GM18519 (cell line): ENCODE measurements around the gene ST8SIA5.

Experiments
- ATAC-seq: cut with Tn5 transposase; IDR thresholded peaks from one replicate; pipeline ENCODE4 v1.9.1; 2021; ENCODE audit warnings: mild to moderate bottlenecking, moderate library complexity; ENCODE audit not compliant: unreplicated experiment, low FRiP score

The ST8SIA5 gene

GRCh38 chr18:46748466-46748865 is 8.4 kb downstream of the ST8SIA5 start:
- ATAC-seq, result no peak

- ATAC-seq, result no peak
Observed at GRCh38 chr18:46740046-46740445, 16.8 kb downstream of the ST8SIA5 start.

GRCh38 chr18:46738491-46738890 is 18.4 kb downstream of the ST8SIA5 start:
- ATAC-seq, result no peak

- no peak for ATAC-seq
Observed at GRCh38 chr18:46736736-46737135, 20.1 kb downstream of the ST8SIA5 start.

DNA sequence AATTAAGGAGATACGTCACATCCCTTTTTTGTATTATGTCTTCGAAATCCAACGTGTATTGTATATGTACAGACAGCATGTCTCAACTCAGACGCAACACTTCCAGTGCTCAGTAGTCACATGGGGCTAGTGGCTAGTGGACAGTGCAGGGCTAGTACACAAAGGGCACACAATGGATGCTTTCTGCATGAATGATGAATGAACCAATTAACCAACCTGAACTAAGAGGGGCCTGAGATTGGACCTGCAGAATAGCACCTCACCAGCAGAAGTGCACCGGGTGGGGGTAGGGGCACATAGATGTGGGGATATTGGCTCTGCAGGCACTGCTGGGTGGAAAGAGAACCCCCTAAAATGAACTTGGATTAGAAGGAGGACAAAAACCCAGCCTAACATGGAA is 20.7 kb downstream of the ST8SIA5 start:
- ATAC-seq, result no peak

GRCh38 chr18:46734981-46735380 is 21.9 kb downstream of the ST8SIA5 start:
- no peak for ATAC-seq

DNA sequence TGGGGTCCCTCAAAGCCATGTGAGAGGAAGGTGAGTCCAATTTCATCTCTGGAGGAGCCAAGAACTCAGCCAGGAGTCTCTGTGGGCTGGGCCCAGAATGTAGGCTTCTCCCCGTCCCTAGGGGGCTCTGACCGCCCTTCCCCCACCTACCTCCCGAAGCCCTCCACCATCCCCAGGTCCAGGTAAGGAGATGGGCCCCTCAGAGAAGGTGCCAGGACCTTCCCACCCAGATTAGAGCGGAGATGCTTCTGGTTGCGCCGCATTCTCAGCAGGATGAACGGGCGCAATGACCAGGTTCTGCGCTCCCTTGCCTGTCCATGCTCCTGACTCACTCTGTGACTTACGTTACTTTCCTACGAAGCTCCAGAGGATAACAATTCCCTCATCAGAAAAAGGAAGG is 23.0 kb downstream of the ST8SIA5 start:
- no peak for ATAC-seq

GRCh38 chr18:46732801-46733200 is 24.1 kb downstream of the ST8SIA5 start:
- ATAC-seq, result no peak

DNA sequence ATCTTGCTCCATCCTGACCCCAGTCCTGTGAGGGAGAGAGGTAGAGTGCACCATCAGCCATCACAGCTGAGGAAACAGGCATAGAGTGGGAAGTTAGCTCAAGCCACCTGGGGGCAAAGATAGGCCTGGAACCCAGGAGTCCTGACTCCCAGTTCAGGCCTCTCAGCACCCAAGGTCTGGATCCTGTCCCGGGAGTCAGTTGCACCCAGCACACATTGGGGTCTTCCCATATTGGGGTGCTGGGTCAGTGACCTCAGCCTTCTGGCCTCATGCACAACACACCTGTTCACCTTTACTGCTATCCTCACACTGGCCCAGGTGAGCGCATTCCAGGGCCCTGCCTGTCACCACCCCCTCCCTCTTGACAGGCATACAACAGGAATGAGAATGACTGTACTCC is 24.7 kb downstream of the ST8SIA5 start:
- ATAC-seq, result no peak

- ATAC-seq, result no peak
Observed at GRCh38 chr18:46731316-46731715, 25.5 kb downstream of the ST8SIA5 start.

DNA sequence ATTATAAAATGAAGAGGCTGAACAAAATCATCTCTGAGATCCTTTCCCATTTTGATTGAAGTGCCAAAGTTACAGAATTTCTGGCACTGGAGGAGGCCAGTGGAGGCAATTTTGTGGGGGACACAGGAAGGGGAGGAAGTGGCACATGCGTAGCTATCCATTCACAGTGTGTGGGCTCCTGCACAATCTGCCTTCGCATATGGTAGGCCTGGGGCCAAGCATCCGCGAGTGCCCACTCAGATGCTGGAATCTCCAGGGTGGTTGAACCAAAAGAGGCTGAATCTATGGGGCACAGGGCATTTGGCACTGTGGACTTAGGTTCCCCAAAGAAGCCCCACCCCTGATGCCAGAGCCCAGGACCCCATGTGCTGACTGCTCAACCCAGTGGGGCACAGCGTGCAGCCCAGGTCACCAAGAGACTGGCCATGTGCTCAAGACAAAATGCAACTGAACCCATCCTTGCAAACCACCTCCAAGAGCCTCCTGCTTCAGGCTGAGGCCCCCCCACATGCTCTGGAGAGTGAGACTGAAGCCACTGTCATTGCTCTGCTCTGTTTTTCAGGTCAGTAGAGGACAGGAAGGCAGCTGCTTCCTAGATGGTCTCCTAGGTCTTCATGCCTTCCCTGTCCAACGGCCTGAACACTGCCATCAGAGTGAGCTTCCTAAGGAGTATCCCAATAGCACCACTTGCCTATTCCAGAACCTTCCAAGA is 28.5 kb downstream of the ST8SIA5 start:
- no peak for ATAC-seq

DNA sequence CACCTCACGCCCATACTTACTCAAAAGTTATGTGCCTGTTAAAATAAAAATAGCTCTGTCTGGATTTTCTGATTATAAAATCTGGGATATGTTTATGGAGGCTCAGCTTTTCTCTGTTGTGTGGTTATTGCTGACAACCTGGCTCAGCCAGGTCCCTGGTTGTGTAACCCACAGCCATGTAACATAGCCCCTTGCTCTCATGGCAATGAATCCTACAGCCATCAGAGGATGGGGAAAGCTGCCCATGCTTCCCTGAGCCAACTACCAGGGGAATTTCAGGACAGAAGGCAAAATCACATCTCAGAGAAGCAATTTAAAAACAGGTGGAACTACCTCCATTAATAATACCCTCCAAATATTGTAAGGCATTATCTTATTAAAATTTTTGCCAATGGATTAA is 29.7 kb downstream of the ST8SIA5 start:
- ATAC-seq, result no peak

GRCh38 chr18:46725310-46725709 is 31.5 kb downstream of the ST8SIA5 start:
- no peak for ATAC-seq

- no peak for ATAC-seq
Observed at GRCh38 chr18:46723856-46724415, 32.9 kb downstream of the ST8SIA5 start.

- ATAC-seq, result no peak
Observed at GRCh38 chr18:46722051-46722450, 34.8 kb downstream of the ST8SIA5 start.

DNA sequence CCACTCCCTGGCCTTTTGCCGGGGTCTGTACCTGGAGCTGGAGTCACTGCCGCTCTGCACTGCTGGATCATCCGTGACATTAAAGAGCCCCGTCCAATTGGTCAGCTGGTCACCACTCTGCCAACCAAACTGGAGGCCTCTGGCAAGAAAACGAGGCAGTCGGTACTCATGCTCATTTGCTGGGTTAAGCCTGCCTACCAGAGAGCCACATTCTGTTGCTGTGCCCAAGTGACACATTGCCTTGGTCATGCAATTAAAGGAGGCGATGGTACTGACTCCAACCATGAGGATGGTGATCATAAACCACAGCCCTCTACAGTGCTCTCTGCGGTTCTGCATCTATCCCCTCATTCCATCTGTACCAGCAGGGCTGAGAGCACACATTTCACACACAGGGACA is 35.5 kb downstream of the ST8SIA5 start:
- no peak for ATAC-seq

- no peak for ATAC-seq
Observed at GRCh38 chr18:46720521-46720920, 36.3 kb downstream of the ST8SIA5 start.

- no peak for ATAC-seq
Observed at GRCh38 chr18:46720092-46720491, 36.8 kb downstream of the ST8SIA5 start.

DNA sequence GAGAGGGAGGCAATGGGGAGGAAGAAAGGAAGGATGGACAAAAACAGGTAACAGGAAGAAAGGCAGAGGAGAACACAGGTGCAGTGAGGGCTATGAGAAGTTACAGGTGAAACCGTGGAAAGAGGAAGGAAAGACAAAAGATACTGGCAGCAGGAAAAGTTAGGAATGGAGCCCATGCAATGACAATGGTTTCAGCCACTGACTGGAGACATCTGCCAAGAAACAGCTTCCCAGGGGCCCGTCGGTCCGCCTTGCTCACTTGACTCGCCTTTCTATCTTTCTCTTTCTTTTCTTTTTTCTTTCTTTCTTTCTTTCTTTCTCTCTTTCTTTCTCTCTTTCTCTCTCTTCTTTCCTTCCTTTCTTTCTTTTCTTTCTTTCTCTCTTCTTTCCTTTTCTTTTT is 37.5 kb downstream of the ST8SIA5 start:
- ATAC-seq, result no peak

DNA sequence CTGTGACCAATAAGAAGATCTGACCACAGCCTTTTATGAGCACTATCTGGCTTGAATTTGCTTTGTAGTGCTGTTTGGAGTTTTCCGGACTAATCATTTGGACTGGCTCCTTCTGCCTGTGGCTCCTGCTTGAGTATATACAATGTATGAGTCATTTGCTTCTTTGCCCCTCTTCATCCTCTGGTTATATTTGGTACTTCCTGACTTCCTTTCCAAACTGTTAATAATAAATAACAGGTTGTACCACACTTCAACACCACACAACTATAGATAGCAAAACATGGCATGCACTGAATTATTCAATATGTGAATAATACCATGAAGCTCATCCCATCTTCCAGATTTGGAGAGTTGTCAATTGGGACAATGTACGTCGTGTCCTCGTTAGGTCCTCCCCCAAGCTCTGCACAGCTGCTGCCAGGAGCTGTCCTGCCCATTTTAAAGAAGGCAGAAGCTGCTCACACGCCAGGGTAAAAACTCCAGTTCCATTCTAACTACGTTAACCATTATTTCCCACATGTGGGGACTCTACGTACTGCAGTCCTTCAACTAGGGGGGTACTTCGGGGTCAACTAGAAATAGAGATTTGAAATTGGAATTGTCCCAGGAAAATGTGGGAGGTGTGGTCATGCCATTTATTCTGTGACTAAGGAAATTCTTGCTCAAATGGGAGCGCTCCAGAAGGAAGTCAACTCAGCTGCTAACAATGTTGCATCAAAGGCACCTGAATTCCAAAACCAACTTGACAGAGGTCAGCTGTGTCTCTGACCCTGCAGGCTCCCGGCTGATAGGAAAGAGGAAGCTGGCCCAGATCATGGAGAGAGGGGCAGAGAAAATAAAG is 38.1 kb downstream of the ST8SIA5 start:
- no peak for ATAC-seq

DNA sequence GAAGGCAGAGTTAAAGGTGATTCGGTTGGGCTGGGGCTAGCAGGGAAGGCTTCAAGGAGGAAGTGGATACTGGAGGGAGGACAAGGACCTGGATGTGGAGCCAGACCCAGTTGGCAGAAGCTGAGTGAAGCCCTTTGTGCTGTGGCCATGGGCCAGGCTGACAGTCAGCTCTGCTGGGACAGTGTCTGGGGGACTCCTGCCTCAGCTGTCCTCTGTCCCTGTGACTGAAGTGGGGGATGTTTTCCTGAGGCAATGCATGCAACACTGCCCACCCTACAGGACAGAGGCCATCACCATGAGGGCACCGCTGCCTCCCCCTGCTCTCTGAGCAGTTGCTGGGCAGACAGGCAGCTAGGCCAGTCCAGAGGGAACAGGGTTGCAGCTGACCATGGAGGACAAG is 40.0 kb downstream of the ST8SIA5 start:
- no peak for ATAC-seq

GRCh38 chr18:46716336-46716735 is 40.5 kb downstream of the ST8SIA5 start:
- no peak for ATAC-seq
